Fibroblast of the aortic adventitia (primary cell): ENCODE results near the gene FILIP1. TPM values are rescaled to one million over a fixed set of nuclear protein-coding genes. Genes with fewer than 3 reads are reported as not detected.

Experiments
- DNase-seq: peaks from one replicate; pipeline ENCODE4 v3.0.0-alpha.2; 2010; ENCODE audit warnings: low read depth
- H3K4me3 ChIP-seq: 2 replicates; pipeline ENCODE4 v1.5.1; 2011; ENCODE audit warnings: low read depth, mild to moderate bottlenecking, control low read depth, low read length, moderate library complexity
- CTCF ChIP-seq: IDR thresholded peaks from 2 replicates; pipeline ENCODE4 v1.5.1; 2011; ENCODE audit warnings: mild to moderate bottlenecking, low read length, control low read depth, inconsistent platforms; ENCODE audit not compliant: insufficient read depth
- total RNA-seq: library from RNA; depleted of rRNA; stranded (reverse); fragments of >200 nt; gene quantifications from 2 replicates; pipeline ENCODE4 v1.2.3, GENCODE V29; 2012; ENCODE audit warnings: low replicate concordance

The FILIP1 gene
- total RNA-seq, 1 donor = 0.45 TPM

- TF ChIP-seq CTCF = no peak
- peak; percentile 55 for DNase-seq
- H3K4me3 ChIP-seq = no peak overlapping the region
These were observed 84.3 kb downstream of the FILIP1 start for GRCh38 chr6:75409286-75409685.

GRCh38 chr6:75403563-75404080, 90.0 kb downstream of the FILIP1 start:
- no peak for DNase-seq
- no peak overlapping the region for H3K4me3 ChIP-seq
- TF ChIP-seq CTCF = no peak

DNA sequence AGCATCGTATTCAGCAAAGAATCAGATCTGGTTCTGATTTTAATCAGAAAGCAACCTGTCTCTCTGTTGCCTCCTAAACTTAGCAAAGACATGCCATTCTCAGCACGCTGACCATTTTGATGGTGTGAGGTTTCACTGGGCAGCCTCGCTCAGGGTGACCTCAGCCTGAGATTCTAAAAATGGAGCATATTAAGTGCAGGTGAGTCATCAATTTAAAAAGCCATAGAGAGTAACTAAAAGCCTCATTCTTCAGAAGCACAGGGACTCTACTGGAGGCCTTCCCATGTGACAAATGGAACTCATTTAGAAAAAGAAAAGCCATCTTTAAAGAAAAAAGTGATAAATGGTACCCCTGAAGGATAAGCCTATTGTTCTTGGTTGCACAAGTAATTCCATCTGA, 91.3 kb downstream of the FILIP1 start:
- peak; percentile 76 for DNase-seq
- H3K4me3 ChIP-seq = peak overlapping the region; percentile 9

DNA sequence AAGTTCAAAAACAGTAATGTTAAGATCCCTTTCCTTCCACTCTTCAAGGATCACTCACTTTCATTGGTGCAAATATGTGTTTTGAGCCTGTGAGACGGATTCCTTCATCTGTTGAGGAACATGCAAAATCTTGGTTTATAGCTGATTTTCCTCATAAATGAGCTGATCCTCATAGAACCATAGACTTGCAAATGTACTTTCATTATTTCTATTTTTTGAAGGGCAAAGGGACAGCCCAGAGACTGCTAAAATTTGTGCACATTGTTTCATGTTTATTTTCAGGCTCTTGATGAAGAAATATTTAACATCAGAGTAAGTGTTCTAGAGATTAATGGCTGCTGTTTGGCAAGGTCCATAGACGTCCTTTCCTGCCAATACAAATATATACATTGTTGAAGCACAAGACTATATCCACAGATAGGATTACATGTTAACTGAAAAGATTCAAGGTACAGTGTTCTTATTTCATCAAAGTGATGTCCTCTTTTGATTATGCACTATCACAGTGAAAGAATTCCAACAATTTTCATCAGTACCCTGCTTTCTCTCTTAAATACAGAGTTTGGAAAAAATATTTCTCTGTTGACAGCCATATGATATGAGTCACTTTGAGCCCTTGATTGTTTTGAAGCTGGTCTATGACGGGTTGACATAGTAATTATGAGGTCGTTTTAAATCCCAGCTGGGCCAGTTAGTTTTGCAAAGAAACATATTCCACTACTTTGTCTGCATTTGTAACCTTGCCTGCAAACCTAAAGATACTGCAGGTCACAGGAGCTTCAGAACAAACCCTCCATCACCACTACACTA, 95.7 kb downstream of the FILIP1 start:
- no peak for DNase-seq

More for the DNA sequence above, 91.3 kb downstream of the FILIP1 start:
- TF ChIP-seq CTCF = no peak

GRCh38 chr6:75397171-75397570, 96.4 kb downstream of the FILIP1 start:
- DNase-seq = no peak
- no peak for TF ChIP-seq CTCF
- no peak overlapping the region for H3K4me3 ChIP-seq

More for the DNA sequence above, 95.7 kb downstream of the FILIP1 start:
- TF ChIP-seq CTCF = no peak
- H3K4me3 ChIP-seq = no peak overlapping the region

DNA sequence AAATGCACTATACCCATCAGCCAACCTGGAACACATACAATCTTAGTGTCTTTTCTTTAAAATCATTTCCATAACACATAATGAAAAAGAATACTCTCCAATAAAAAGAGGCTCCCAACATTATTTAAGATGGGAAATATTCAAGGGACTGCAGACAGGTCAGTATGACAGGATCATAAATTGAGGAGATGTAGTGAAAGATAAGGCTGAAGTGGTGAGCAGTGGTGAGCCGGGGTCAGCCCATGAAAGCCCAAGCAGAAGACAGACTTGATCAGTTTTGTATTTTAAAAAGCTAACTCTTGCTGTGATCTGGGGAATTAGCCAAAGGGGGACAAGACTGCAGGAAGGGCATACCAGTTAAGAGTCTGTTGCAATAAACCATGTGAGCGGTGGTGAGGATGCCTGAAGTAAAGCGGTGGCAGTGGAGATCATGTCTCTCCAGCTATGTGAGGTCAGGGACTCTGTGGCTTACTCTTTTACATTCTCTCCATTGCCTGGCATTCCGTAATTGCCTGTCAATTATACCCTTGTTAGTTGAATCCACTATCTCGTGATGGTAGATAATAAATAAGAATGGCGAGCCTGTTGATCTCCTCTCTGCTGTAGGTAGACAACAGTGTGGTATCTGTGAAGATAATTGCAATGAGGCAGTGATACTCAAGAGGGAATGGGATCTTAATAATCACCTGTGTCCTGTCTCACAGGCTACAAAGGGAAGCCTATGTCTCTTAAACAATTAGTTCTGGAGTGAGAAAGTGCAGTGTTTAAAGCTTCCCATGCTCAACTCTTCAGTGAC, 97.4 kb downstream of the FILIP1 start:
- no peak for DNase-seq
- H3K4me3 ChIP-seq = no peak overlapping the region
- no peak for TF ChIP-seq CTCF
